ENCODE data around the gene WNT3A.

Gene WNT3A

DNA sequence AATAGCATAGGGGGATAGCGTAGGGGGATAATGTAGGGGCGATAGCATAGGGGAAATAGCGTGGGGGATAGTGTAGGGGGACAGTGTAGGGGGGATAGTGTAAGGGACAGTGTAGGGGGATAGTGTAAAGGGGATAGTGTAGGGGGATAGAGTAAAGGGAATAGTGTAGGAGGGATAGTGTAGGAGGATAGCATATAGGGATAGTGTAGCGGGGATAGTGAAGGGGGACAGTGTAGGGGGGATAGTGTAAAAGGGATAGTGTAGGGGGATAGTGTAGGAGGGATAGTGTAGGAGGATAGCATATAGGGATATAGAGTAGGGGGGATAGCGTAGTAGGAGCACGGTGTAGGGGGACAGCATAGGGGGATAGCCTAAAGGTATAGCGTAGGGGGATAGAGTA, 61.6 kb downstream of the WNT3A start:
- Histone ChIP-seq H3K9ac (ENCODE audit: low read length) (no peak overlapping the region), H3K27ac (ENCODE audit: low read length) (no peak overlapping the region), H3K79me2 (ENCODE audit: low read length) (no peaks in the 10 kb centered on the region), H3K9me3 (replicated peaks; ENCODE audit: insufficient read depth, low read length) (no peaks in the 10 kb centered on the region), H3K4me2 (ENCODE audit: low read depth, low read length) (no peak overlapping the region), H3K9me2 (replicated peaks; ENCODE audit: insufficient read depth, low read length) (no peaks in the 10 kb centered on the region), H4K20me1 (ENCODE audit: insufficient read depth, low read length) (0 out of 2 replicates have a peak, but pooled peaks cover 3% of the 10 kb centered on the region), H2AFZ (ENCODE audit: low read length) (no peak overlapping the region), H3F3A (ENCODE audit: insufficient read depth, low read length) (no peaks in the 10 kb centered on the region), H3K27me3 (replicated peaks; ENCODE audit: insufficient read depth, low read length) (peaks cover 11% of the 10 kb centered on the region), H3K4me1 (ENCODE audit: low read length) (no peaks in the 10 kb centered on the region), H3K36me3 (replicated peaks; ENCODE audit: insufficient read depth, low read length) (no peaks in the 10 kb centered on the region), H3K4me3 (ENCODE audit: low read length) (no peak overlapping the region)
- TF ChIP-seq CTCF (IDR thresholded peaks at IDR 0.05; ENCODE audit: low read length) (no peak), EZH2phosphoT487 (IDR thresholded peaks at IDR 0.05; ENCODE audit: low read length) (no peak), EZH2 (optimal IDR thresholded peaks at IDR 0.05; ENCODE audit: low read depth, low read length) (no peak)
- no peak for DNase-seq

DNA sequence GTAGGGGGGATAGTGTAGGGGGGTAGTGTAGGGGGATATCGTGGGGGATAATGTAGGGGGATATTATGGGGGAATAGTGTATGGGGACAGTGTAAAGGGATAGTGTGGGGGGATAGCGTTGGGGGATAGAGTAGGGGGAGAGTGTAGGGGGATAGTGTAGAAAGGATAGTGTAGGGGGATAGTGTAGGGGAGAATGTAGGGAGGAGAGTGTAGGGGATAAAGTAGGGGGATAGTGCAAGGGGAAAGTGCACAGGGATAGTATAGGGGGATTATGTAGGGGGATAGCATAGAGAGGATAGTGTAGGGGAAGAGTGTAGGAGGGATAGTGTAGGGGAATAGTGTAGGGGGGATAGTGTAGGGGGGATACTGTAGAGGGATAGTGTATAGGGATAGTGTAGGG, 63.4 kb downstream of the WNT3A start:
- H3K9me3 ChIP-seq (replicated peaks; ENCODE audit: insufficient read depth, low read length), result no peaks in the 10 kb centered on the region
- H4K20me1 ChIP-seq (ENCODE audit: insufficient read depth, low read length), result 0 out of 2 replicates have a peak, but pooled peaks cover 3% of the 10 kb centered on the region
- DNase-seq, result no peak
- H3K79me2 ChIP-seq (ENCODE audit: low read length), result no peaks in the 10 kb centered on the region
- no peaks in the 10 kb centered on the region for H3K36me3 ChIP-seq (replicated peaks; ENCODE audit: insufficient read depth, low read length)
- no peak for TF ChIP-seq EZH2phosphoT487 (IDR thresholded peaks at IDR 0.05; ENCODE audit: low read length)
- no peak for TF ChIP-seq EZH2 (optimal IDR thresholded peaks at IDR 0.05; ENCODE audit: low read depth, low read length)
- no peak for TF ChIP-seq CTCF (IDR thresholded peaks at IDR 0.05; ENCODE audit: low read length)
- no peak overlapping the region for H2AFZ ChIP-seq (ENCODE audit: low read length)
- no peaks in the 10 kb centered on the region for H3K9me2 ChIP-seq (replicated peaks; ENCODE audit: insufficient read depth, low read length)
- H3K4me2 ChIP-seq (ENCODE audit: low read depth, low read length), result no peak overlapping the region
- H3K27ac ChIP-seq (ENCODE audit: low read length), result no peak overlapping the region
- H3K4me1 ChIP-seq (ENCODE audit: low read length), result no peaks in the 10 kb centered on the region
- no peak overlapping the region for H3K9ac ChIP-seq (ENCODE audit: low read length)
- H3K27me3 ChIP-seq (replicated peaks; ENCODE audit: insufficient read depth, low read length), result peaks cover 11% of the 10 kb centered on the region
- no peaks in the 10 kb centered on the region for H3F3A ChIP-seq (ENCODE audit: insufficient read depth, low read length)
- H3K4me3 ChIP-seq (ENCODE audit: low read length), result no peak overlapping the region

GRCh38 chr1:228070851-228071250, 64.1 kb downstream of the WNT3A start:
- no peak overlapping the region for H3K27ac ChIP-seq (ENCODE audit: low read length)
- H3F3A ChIP-seq (ENCODE audit: insufficient read depth, low read length), result no peaks in the 10 kb centered on the region
- H3K4me3 ChIP-seq (ENCODE audit: low read length), result no peak overlapping the region
- H3K9me2 ChIP-seq (replicated peaks; ENCODE audit: insufficient read depth, low read length), result no peaks in the 10 kb centered on the region
- TF ChIP-seq EZH2phosphoT487 (IDR thresholded peaks at IDR 0.05; ENCODE audit: low read length), result no peak
- 0 out of 2 replicates have a peak, but pooled peaks cover 3% of the 10 kb centered on the region for H4K20me1 ChIP-seq (ENCODE audit: insufficient read depth, low read length)
- H3K36me3 ChIP-seq (replicated peaks; ENCODE audit: insufficient read depth, low read length), result no peaks in the 10 kb centered on the region
- H3K4me1 ChIP-seq (ENCODE audit: low read length), result no peaks in the 10 kb centered on the region
- peaks cover 11% of the 10 kb centered on the region for H3K27me3 ChIP-seq (replicated peaks; ENCODE audit: insufficient read depth, low read length)
- no peak overlapping the region for H2AFZ ChIP-seq (ENCODE audit: low read length)
- H3K4me2 ChIP-seq (ENCODE audit: low read depth, low read length), result no peak overlapping the region
- H3K79me2 ChIP-seq (ENCODE audit: low read length), result no peaks in the 10 kb centered on the region
- H3K9ac ChIP-seq (ENCODE audit: low read length), result no peak overlapping the region
- no peaks in the 10 kb centered on the region for H3K9me3 ChIP-seq (replicated peaks; ENCODE audit: insufficient read depth, low read length)
- no peak for DNase-seq

GRCh38 chr1:228071839-228072657, 65.2 kb downstream of the WNT3A start:
- Histone ChIP-seq H3K79me2 (ENCODE audit: low read length) (no peaks in the 10 kb centered on the region), H3K27me3 (replicated peaks; ENCODE audit: insufficient read depth, low read length) (peaks cover 5% of the 10 kb centered on the region), H3K4me3 (ENCODE audit: low read length) (no peak overlapping the region), H3K9ac (ENCODE audit: low read length) (no peak overlapping the region), H3K4me2 (ENCODE audit: low read depth, low read length) (no peak overlapping the region), H3K9me2 (replicated peaks; ENCODE audit: insufficient read depth, low read length) (no peaks in the 10 kb centered on the region), H3K9me3 (replicated peaks; ENCODE audit: insufficient read depth, low read length) (no peaks in the 10 kb centered on the region), H3F3A (ENCODE audit: insufficient read depth, low read length) (no peaks in the 10 kb centered on the region), H3K4me1 (ENCODE audit: low read length) (no peaks in the 10 kb centered on the region), H3K27ac (ENCODE audit: low read length) (no peak overlapping the region), H2AFZ (ENCODE audit: low read length) (no peak overlapping the region), H3K36me3 (replicated peaks; ENCODE audit: insufficient read depth, low read length) (no peaks in the 10 kb centered on the region), H4K20me1 (ENCODE audit: insufficient read depth, low read length) (0 out of 2 replicates have a peak, but pooled peaks cover 3% of the 10 kb centered on the region)
- no peak for DNase-seq
- TF ChIP-seq EZH2phosphoT487 (IDR thresholded peaks at IDR 0.05; ENCODE audit: low read length), result no peak
- no peak for TF ChIP-seq CTCF (IDR thresholded peaks at IDR 0.05; ENCODE audit: low read length)
- TF ChIP-seq EZH2 (optimal IDR thresholded peaks at IDR 0.05; ENCODE audit: low read depth, low read length), result no peak

All from MM.1S (cell line).